Measurements from ENCODE around the gene MCM9.

MCM9 gene

DNA sequence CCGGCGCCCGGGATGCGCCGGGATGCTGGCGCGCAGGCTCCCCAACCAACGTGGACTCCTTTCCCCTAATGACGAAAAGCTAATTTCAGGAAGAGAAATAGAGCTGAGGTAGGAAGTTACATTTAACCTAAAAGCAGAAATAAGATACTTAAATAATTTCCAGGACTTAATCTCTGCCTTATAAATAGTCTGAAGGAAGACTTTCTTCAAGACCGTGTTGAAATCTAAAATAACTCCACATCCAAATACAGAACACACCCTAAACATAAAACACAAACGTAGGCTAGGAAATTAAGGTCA is 39.7 kb downstream of the MCM9 start:
- DNase-seq (ENCODE audit: low read depth in 1 of 2, low spot score in 1 of 2) = no peak
- TF ChIP-seq POLR2AphosphoS5 (IDR thresholded peaks at IDR 0.05; ENCODE audit: low read depth) (no peak), GABPA (IDR thresholded peaks at IDR 0.05; ENCODE audit: low read depth) (no peak), SPI1 (IDR thresholded peaks at IDR 0.05; ENCODE audit: borderline replicate concordance, low read depth) (peak; percentile 36; the same call in 1 of the 2 replicates)
- TF ChIP-seq, protein P1, sequence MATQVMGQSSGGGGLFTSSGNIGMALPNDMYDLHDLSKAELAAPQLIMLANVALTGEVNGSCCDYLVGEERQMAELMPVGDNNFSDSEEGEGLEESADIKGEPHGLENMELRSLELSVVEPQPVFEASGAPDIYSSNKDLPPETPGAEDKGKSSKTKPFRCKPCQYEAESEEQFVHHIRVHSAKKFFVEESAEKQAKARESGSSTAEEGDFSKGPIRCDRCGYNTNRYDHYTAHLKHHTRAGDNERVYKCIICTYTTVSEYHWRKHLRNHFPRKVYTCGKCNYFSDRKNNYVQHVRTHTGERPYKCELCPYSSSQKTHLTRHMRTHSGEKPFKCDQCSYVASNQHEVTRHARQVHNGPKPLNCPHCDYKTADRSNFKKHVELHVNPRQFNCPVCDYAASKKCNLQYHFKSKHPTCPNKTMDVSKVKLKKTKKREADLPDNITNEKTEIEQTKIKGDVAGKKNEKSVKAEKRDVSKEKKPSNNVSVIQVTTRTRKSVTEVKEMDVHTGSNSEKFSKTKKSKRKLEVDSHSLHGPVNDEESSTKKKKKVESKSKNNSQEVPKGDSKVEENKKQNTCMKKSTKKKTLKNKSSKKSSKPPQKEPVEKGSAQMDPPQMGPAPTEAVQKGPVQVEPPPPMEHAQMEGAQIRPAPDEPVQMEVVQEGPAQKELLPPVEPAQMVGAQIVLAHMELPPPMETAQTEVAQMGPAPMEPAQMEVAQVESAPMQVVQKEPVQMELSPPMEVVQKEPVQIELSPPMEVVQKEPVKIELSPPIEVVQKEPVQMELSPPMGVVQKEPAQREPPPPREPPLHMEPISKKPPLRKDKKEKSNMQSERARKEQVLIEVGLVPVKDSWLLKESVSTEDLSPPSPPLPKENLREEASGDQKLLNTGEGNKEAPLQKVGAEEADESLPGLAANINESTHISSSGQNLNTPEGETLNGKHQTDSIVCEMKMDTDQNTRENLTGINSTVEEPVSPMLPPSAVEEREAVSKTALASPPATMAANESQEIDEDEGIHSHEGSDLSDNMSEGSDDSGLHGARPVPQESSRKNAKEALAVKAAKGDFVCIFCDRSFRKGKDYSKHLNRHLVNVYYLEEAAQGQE (IDR thresholded peaks at IDR 0.05; ENCODE audit: insufficient replicate concordance, low read depth) = no peak
- TF ChIP-seq, protein P2, sequence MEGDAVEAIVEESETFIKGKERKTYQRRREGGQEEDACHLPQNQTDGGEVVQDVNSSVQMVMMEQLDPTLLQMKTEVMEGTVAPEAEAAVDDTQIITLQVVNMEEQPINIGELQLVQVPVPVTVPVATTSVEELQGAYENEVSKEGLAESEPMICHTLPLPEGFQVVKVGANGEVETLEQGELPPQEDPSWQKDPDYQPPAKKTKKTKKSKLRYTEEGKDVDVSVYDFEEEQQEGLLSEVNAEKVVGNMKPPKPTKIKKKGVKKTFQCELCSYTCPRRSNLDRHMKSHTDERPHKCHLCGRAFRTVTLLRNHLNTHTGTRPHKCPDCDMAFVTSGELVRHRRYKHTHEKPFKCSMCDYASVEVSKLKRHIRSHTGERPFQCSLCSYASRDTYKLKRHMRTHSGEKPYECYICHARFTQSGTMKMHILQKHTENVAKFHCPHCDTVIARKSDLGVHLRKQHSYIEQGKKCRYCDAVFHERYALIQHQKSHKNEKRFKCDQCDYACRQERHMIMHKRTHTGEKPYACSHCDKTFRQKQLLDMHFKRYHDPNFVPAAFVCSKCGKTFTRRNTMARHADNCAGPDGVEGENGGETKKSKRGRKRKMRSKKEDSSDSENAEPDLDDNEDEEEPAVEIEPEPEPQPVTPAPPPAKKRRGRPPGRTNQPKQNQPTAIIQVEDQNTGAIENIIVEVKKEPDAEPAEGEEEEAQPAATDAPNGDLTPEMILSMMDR (IDR thresholded peaks at IDR 0.05; ENCODE audit: insufficient read depth, low read length) = no peak
- peak overlapping the region; percentile 93 for H3K27ac ChIP-seq (replicated peaks)
- H3K27me3 ChIP-seq (ENCODE audit: insufficient read depth, poor library complexity, severe bottlenecking) = no peaks in the 10 kb centered on the region
- peak overlapping the region; percentile 72 for H3K4me3 ChIP-seq (replicated peaks; ENCODE audit: insufficient read depth, low read length)

- TF ChIP-seq SPI1 (IDR thresholded peaks at IDR 0.05; ENCODE audit: borderline replicate concordance, low read depth) = no peak
- no peak for TF ChIP-seq GABPA (IDR thresholded peaks at IDR 0.05; ENCODE audit: low read depth)
- TF ChIP-seq POLR2AphosphoS5 (IDR thresholded peaks at IDR 0.05; ENCODE audit: low read depth) = no peak
- TF ChIP-seq, protein P1 (IDR thresholded peaks at IDR 0.05; ENCODE audit: insufficient replicate concordance, low read depth) = no peak
- TF ChIP-seq, protein P2 (IDR thresholded peaks at IDR 0.05; ENCODE audit: insufficient read depth, low read length) = no peak
- peak overlapping the region; percentile 93 for H3K27ac ChIP-seq (replicated peaks)
- peak overlapping the region; percentile 72 for H3K4me3 ChIP-seq (replicated peaks; ENCODE audit: insufficient read depth, low read length)
- DNase-seq (ENCODE audit: low read depth in 1 of 2, low spot score in 1 of 2) = peak; percentile 26 to 43
- H3K27me3 ChIP-seq (ENCODE audit: insufficient read depth, poor library complexity, severe bottlenecking) = no peaks in the 10 kb centered on the region
Observed at GRCh38 chr6:118894425-118895260, 40.3 kb downstream of the MCM9 start.

GRCh38 chr6:118893807-118894424 is 41.0 kb downstream of the MCM9 start, which contains the start of gene ASF1A:
TSS of gene ASF1A (plus strand) at chr6:118894152. CDS start at chr6:118894414, 262 bp downstream.
- peak; percentile 82 to 99 for DNase-seq (ENCODE audit: low read depth in 1 of 2, low spot score in 1 of 2)
- H3K27ac ChIP-seq (replicated peaks) = peak within 1 kb of the TSS; percentile 93
- H3K27me3 ChIP-seq (ENCODE audit: insufficient read depth, poor library complexity, severe bottlenecking) = no peaks in the 10 kb centered on the region
- TF ChIP-seq GABPA (IDR thresholded peaks at IDR 0.05; ENCODE audit: low read depth) (no peak), POLR2AphosphoS5 (IDR thresholded peaks at IDR 0.05; ENCODE audit: low read depth) (peak; percentile 53; the same call in 1 of the 2 replicates), SPI1 (IDR thresholded peaks at IDR 0.05; ENCODE audit: borderline replicate concordance, low read depth) (no peak)
- TF ChIP-seq, protein P1 (IDR thresholded peaks at IDR 0.05; ENCODE audit: insufficient replicate concordance, low read depth) = peak; percentile 10
- TF ChIP-seq, protein P2 (IDR thresholded peaks at IDR 0.05; ENCODE audit: insufficient read depth, low read length) = peak; percentile 10
- peak within 1 kb of the TSS; percentile 72 for H3K4me3 ChIP-seq (replicated peaks; ENCODE audit: insufficient read depth, low read length)
